Adrenal gland (tissue), 12 donors: ENCODE results near the gene UBQLN4. TPM values are rescaled to one million over a fixed set of nuclear protein-coding genes. Genes with fewer than 3 reads are reported as not detected.

Experiments
- DNase-seq, 7 donors: peaks; one replicate each; pipeline ENCODE4 v3.0.0-alpha.2; 2019 to 2020
- H3K27ac ChIP-seq, 5 donors: fragments of 200-600 bp; sonication (generic) in 4 of 5; 1 replicate in 3 of 5; 2 replicates in 2 of 5; pipeline versions ENCODE4 v1.5.1 to v1.8.0; 2016 to 2020; ENCODE audit warnings: mild to moderate bottlenecking in 1 of 5
- H3K27me3 ChIP-seq: fragments of 200-600 bp; 2 replicates; pipeline ENCODE4 v1.8.0; 2021
- H3K36me3 ChIP-seq, 2 donors: fragments of 200-600 bp; replicated peaks in 1 of 2; 1 replicate in 1 of 2; 2 replicates in 1 of 2; pipeline versions ENCODE4 v1.5.1 to v1.8.0; 2018 to 2022
- H3K4me1 ChIP-seq, 2 donors: fragments of 200-600 bp; replicated peaks in 1 of 2; 1 replicate in 1 of 2; 2 replicates in 1 of 2; pipeline versions ENCODE4 v1.5.1 to v1.8.0; 2018 to 2021
- H3K4me3 ChIP-seq, 4 donors: fragments of 200-600 bp; sonication (generic) in 3 of 4; one replicate each; pipeline ENCODE4 v1.5.1; 2016 to 2018
- H3K9me3 ChIP-seq, 3 donors: fragments of 200-600 bp; sonication (generic) in 1 of 3; replicated peaks in 1 of 3; 1 replicate in 2 of 3; 2 replicates in 1 of 3; pipeline versions ENCODE4 v1.5.1 to v1.8.0; 2016 to 2021
- POLR2A ChIP-seq, 2 donors: fragments of 450-650 bp; IDR thresholded peaks; one replicate each; pipeline ENCODE4 v1.6.1; 2017; ENCODE audit warnings: antibody characterized with exemption in 2 of 2, mild to moderate bottlenecking in 2 of 2, moderate library complexity in 1 of 2
- WGBS, 4 donors: extraction: QIAGEN DNeasy Blood & Tissue Kit in 2 of 4; methylation state at CpG; one replicate each; pipeline versions ENCODE4 v1.1.5 to v1.1.7; 2013 to 2017; 5-methylcytosine and 5-hydroxymethylcytosine counted together
- intact Hi-C, 2 donors: fragments of 100-400 bp; cut with DNase I; formaldehyde crosslinking; loops; one replicate each; pipeline versions ENCODE4 v1.14.1 to v1.15.0; 2022 to 2023
- polyA plus RNA-seq, 3 donors: library from polyadenylated mRNA; stranded (reverse); fragments of 200-250 nt in 2 of 3; fragments of 350-450 nt in 1 of 3; fragmentation: Illumina TruSeq in 1 of 3; extraction: RNeasy Lipid Tissue Mini Kit (QIAGEN cat#74804) in 1 of 3; gene quantifications; one replicate each; pipeline ENCODE4 v1.2.3, GENCODE V29; 2013 to 2014
- total RNA-seq, 9 donors: library from RNA; depleted of rRNA in 4 of 9; stranded (reverse); fragments of >200 nt in 4 of 9; fragments of 120-200 nt in 1 of 9; fragmentation: NEBNext Ultra II Directional in 1 of 9; extraction: Animal tissue kit (Norgen Biotek cat#: 25700) in 1 of 9; gene quantifications; one replicate each; pipeline versions ENCODE4 v1.1.0 to v1.2.4, GENCODE V29; 2013 to 2023
- TF ChIP-seq, protein P1 (sequence below), 6 experiments: fragments of 450-650 bp in 4 of 6; fragments of 200-600 bp in 2 of 6; sonication (generic) in 1 of 6; IDR thresholded peaks; 1 replicate in 5 of 6; 2 replicates in 1 of 6; pipeline versions ENCODE4 v1.5.1 to v1.8.0; 2016 to 2021; ENCODE audit warnings: antibody characterized with exemption in 6 of 6, mild to moderate bottlenecking in 2 of 6, moderate library complexity in 1 of 6
- donor health status: healthy with polysubstance abuse.
- donor health status: Bipolar disorder and iron deficiency.
- donor health status: DM: yes; HTN: yes; CAD: no.
- donor health status: DM: no; HTN: no; CAD: no.
- donor health status: DM: no; HTN: no; CAD: no.
- donor health status: DM: yes; HTN: yes; CAD: no.

UBQLN4 gene
- total and polyA plus RNA-seq, 12 donors: 9.5 to 34.6 (median 23.3) TPM

DNA sequence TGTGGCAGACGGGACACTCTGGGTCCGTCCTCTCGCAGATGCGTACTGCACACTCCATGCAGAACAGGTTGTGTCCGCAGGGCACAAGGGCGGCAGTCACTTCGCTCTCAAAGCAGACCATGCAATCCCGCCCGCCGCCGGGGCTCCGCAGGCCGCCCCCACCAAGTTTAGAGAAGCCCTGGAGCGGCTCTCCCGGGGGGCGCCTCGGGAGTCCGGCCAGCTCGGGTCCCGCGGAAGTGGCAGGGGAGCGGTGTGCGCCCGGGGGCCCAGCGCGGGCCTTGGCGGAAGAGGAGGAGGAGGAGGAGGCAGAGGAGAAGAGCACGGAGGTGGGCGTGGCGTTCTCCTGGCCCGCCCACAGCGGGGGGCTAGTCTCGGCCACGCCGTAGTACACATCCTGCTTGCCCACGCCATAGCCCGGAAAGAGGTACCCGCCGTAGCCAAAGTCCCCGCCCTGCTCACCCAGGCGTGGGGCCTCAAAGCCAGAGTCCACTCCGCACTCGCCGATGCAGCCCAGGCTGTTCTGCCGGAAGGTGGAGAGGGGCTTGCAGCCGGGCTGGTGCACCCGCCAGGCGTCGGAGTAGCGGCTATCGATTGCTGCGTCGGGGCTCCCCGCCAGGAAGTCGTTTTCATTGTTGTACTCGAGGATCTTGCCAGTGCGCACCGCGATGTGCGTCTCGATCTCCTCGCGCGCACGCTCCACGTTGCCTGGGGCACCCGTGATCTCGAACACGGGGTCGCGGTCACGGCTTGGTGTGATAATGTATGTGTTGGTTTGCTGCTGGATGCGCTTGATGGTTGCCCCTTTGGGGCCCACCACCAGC lies 23.2 kb upstream of the UBQLN4 start:
- H3K4me3 ChIP-seq: peak overlapping the region in 2 of 4 donors; percentile 2 to 50
- no peaks in the 10 kb centered on the region for H3K27me3 ChIP-seq
- peak overlapping the region in 1 of 5 donors; percentile 58 for H3K27ac ChIP-seq
- 50 to 60% (median 57%) methylated on average over 21 to 73 of the region's 73 CpGs for WGBS, 4 donors
- peak in 2 of 7 donors; percentile 32 to 35 for DNase-seq
- no peaks in the 10 kb centered on the region for H3K4me1 ChIP-seq
- TF ChIP-seq, protein P1, sequence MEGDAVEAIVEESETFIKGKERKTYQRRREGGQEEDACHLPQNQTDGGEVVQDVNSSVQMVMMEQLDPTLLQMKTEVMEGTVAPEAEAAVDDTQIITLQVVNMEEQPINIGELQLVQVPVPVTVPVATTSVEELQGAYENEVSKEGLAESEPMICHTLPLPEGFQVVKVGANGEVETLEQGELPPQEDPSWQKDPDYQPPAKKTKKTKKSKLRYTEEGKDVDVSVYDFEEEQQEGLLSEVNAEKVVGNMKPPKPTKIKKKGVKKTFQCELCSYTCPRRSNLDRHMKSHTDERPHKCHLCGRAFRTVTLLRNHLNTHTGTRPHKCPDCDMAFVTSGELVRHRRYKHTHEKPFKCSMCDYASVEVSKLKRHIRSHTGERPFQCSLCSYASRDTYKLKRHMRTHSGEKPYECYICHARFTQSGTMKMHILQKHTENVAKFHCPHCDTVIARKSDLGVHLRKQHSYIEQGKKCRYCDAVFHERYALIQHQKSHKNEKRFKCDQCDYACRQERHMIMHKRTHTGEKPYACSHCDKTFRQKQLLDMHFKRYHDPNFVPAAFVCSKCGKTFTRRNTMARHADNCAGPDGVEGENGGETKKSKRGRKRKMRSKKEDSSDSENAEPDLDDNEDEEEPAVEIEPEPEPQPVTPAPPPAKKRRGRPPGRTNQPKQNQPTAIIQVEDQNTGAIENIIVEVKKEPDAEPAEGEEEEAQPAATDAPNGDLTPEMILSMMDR (IDR thresholded peaks at IDR 0.05): peak in 1 of 6 experiments; percentile 14
- no peak for TF ChIP-seq POLR2A (IDR thresholded peaks at IDR 0.05)
- intact Hi-C loops: no loop called here
- no peaks in the 10 kb centered on the region for H3K9me3 ChIP-seq
- no peaks in the 10 kb centered on the region for H3K36me3 ChIP-seq

DNA sequence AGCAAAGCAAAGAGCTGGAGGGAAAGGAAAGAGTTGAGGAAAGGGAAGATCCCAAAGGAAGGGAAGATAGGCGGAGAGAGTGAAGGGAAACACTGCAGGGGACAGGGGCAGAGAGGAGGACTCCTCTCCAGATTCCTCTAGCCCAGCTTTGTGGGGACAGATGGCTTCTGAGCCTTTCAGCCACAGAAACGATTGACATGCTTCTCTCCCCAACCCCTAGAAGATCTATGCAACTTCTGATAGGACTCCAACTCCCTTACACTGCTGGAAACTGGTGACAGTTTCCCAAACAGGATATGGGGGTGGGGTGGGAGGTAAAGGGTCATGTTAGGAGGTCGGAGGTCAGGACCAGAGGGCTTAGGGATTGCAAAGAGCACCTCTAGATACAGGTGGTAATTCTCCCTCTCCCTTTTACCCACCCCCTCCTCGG lies 22.2 kb upstream of the UBQLN4 start:
- no peak for TF ChIP-seq POLR2A (IDR thresholded peaks at IDR 0.05)
- TF ChIP-seq, protein P1 (IDR thresholded peaks at IDR 0.05): no peak
- WGBS, 4 donors: 61 to 68% (median 65%) methylated on average over 4 of the region's 4 CpGs
- no peaks in the 10 kb centered on the region for H3K27me3 ChIP-seq
- H3K27ac ChIP-seq: peak overlapping the region in 1 of 5 donors; percentile 58
- intact Hi-C loops: no loop called here
- DNase-seq: no peak
- no peaks in the 10 kb centered on the region for H3K36me3 ChIP-seq
- H3K4me1 ChIP-seq: no peaks in the 10 kb centered on the region
- H3K9me3 ChIP-seq: no peaks in the 10 kb centered on the region
- H3K4me3 ChIP-seq: peak overlapping the region in 1 of 4 donors; percentile 50

DNA sequence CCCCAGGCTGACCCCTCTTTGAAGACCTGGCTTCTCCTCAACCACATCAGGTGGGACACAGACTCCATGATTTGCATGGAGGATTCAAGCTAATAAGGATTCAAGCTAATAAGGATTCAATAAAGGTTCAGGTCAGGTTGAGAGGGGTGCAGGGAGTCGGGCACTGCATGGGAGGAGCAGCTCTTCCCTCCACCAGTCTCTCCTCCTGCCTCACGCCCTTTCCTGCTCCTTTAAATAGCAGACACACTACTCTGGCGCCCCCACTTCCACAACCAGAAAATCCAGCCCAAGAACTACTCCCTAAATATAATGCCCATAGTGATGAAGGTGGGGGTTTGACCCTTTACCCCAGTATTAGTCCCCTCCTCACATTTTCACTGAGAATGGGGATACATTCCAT lies 21.6 kb upstream of the UBQLN4 start:
- Histone ChIP-seq H3K27ac (no peak overlapping the region), H3K4me3 (no peak overlapping the region), H3K27me3 (no peaks in the 10 kb centered on the region), H3K9me3 (no peaks in the 10 kb centered on the region), H3K4me1 (no peaks in the 10 kb centered on the region), H3K36me3 (no peaks in the 10 kb centered on the region)
- WGBS, 4 donors: 59 to 82% (median 69%) methylated on average over 3 of the region's 3 CpGs
- intact Hi-C loops: no loop called here
- TF ChIP-seq, protein P1 (IDR thresholded peaks at IDR 0.05): no peak
- TF ChIP-seq POLR2A (IDR thresholded peaks at IDR 0.05): no peak
- DNase-seq: no peak

DNA sequence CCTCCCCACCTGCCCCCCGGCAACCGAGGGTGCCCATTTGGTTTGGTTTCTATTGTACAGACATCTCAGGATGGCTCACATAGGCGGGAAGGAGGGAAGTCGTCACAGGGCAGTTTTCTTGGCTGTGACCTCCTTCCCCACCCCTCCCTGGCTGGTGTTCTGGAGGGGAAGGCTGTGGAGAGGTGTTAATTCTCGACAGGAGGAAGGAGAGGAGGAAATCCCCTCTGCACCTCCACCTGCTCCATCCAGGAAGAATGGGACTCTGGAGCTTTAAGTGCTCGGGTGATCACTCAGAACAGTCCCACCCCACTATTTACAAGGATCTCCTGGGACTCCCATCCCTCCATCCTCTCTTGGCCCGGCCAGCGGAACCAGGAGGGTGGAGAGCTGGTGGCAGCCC lies 21.1 kb upstream of the UBQLN4 start:
- Histone ChIP-seq H3K27ac (no peak overlapping the region), H3K27me3 (no peaks in the 10 kb centered on the region), H3K4me3 (no peak overlapping the region), H3K36me3 (no peaks in the 10 kb centered on the region), H3K4me1 (no peaks in the 10 kb centered on the region), H3K9me3 (no peaks in the 10 kb centered on the region)
- intact Hi-C loops: no loop called here
- TF ChIP-seq, protein P1 (IDR thresholded peaks at IDR 0.05): no peak
- TF ChIP-seq POLR2A (IDR thresholded peaks at IDR 0.05): no peak
- no peak for DNase-seq
- 72 to 78% (median 74%) methylated on average over 7 to 8 of the region's 8 CpGs for WGBS, 4 donors
